GM12878 (cell line): ENCODE measurements around the gene MTHFS. TPM values are rescaled to one million over a fixed set of nuclear protein-coding genes. Genes with fewer than 3 reads are reported as not detected.

Experiments used
- ATAC-seq: fragments of 200-7000 bp; cut with Tn5 transposase; 3 replicates; pipeline ENCODE4 v1.9.1; 2020; ENCODE audit warnings: mild to moderate bottlenecking, moderate library complexity
- BruUV-seq: library from RNA; stranded (reverse); fragments of 400-500 nt; replicated peaks from 2 replicates; lab custom pipeline; 2021; lab: Mats Ljungman, UMichigan
- CTCF ChIA-PET: fragments of 300-600 bp; sonication (Branson Sonifier 250); formaldehyde crosslinking; extraction: SDS; loops from one replicate; lab custom pipeline; 2021; ENCODE audit warnings: inconsistent platforms; lab: Yijun Ruan, JAX
- POLR2A ChIA-PET: fragments of 350-600 bp; formaldehyde crosslinking; extraction: SDS; loops from one replicate; lab custom pipeline; 2021; ENCODE audit warnings: inconsistent platforms; lab: Charles Lee
- RAD21 ChIA-PET: fragments of 300-600 bp; sonication (Branson Sonifier 250); formaldehyde crosslinking; loops from one replicate; lab custom pipeline; 2023; ENCODE audit warnings: antibody characterized with exemption; ENCODE audit not compliant: unreplicated experiment; lab: Charles Lee
- SMC1A ChIA-PET: fragments of 300-600 bp; sonication (Branson Sonifier 250); formaldehyde crosslinking; loops from one replicate; lab custom pipeline; 2023; ENCODE audit not compliant: unreplicated experiment, uncharacterized antibody; lab: Charles Lee
- DNase-seq: peaks from one replicate; pipeline ENCODE4 v3.0.0-alpha.2; 2011; ENCODE audit warnings: low read depth, low spot score
- FAIRE-seq: peaks from 3 replicates; lab custom pipeline; 2011; peaks lifted over from hg19 to GRCh38; lab: Jason Lieb, UNC
- H2AFZ ChIP-seq: 2 replicates; pipeline ENCODE4 v1.6.0; 2011; ENCODE audit warnings: low read depth, low read length, control low read depth; ENCODE audit not compliant: control insufficient read depth
- H3K27ac ChIP-seq: 2 replicates; pipeline ENCODE4 v1.5.1; 2011; ENCODE audit warnings: control low read depth; ENCODE audit not compliant: control insufficient read depth, insufficient read depth
- H3K27me3 ChIP-seq, 2 experiments: replicated peaks in 1 of 2; 2 replicates each; pipeline versions ENCODE4 v1.6.0 to v1.6.1; 2011; ENCODE audit warnings: low read length in 1 of 2; ENCODE audit not compliant: control insufficient read depth in 2 of 2, insufficient read depth in 2 of 2
- H3K36me3 ChIP-seq, 2 experiments: 2 replicates each; pipeline ENCODE4 v1.5.1; 2011; ENCODE audit warnings: low read length in 1 of 2; ENCODE audit not compliant: control insufficient read depth in 2 of 2, insufficient read depth in 2 of 2
- H3K4me1 ChIP-seq: 2 replicates; pipeline ENCODE4 v1.6.1; 2011; ENCODE audit warnings: mild to moderate bottlenecking, low read length, moderate library complexity, mixed read lengths; ENCODE audit not compliant: control insufficient read depth, insufficient read depth
- H3K4me2 ChIP-seq: 2 replicates; pipeline ENCODE4 v1.6.0; 2011; ENCODE audit warnings: control low read depth; ENCODE audit not compliant: control insufficient read depth, insufficient read depth
- H3K4me3 ChIP-seq: fragments of 200-600 bp; sonication (generic); 2 replicates; pipeline ENCODE4 v1.5.1; 2016
- H3K79me2 ChIP-seq: 2 replicates; pipeline ENCODE4 v1.6.0; 2011; ENCODE audit warnings: low read length; ENCODE audit not compliant: control insufficient read depth, insufficient read depth
- H3K9ac ChIP-seq: 2 replicates; pipeline ENCODE4 v1.8.0; 2011; ENCODE audit warnings: low read length, control low read depth, mixed read lengths; ENCODE audit not compliant: control insufficient read depth, insufficient read depth
- H3K9me3 ChIP-seq: replicated peaks from 3 replicates; pipeline ENCODE4 v1.5.1; 2011; ENCODE audit warnings: mild to moderate bottlenecking, low read length; ENCODE audit not compliant: control insufficient read depth, insufficient read depth
- H4K20me1 ChIP-seq: 2 replicates; pipeline ENCODE4 v1.6.0; 2011; ENCODE audit not compliant: control insufficient read depth, insufficient read depth
- CHD4 ChIP-seq: fragments of 200-600 bp; sonication (generic); IDR thresholded peaks from 2 replicates; pipeline ENCODE4 v1.6.1; 2016; ENCODE audit warnings: mild to moderate bottlenecking
- CREB1 ChIP-seq: IDR thresholded peaks from 2 replicates; pipeline ENCODE4 v1.6.1; 2012; ENCODE audit warnings: low read depth, mild to moderate bottlenecking, inconsistent platforms
- CREM ChIP-seq: IDR thresholded peaks from 2 replicates; pipeline ENCODE4 v1.6.1; 2014; ENCODE audit warnings: antibody characterized with exemption, low read depth
- GABPA ChIP-seq: IDR thresholded peaks from 2 replicates; pipeline ENCODE4 v1.6.1; 2014; ENCODE audit warnings: antibody characterized with exemption, low read depth, mild to moderate bottlenecking, inconsistent platforms
- JUND ChIP-seq: IDR thresholded peaks from 2 replicates; pipeline ENCODE4 v1.6.1; 2012; ENCODE audit warnings: low read depth, mild to moderate bottlenecking, low read length, improper control_type of control experiment, moderate library complexity
- KDM1A ChIP-seq: fragments of 200-600 bp; sonication (generic); IDR thresholded peaks from 2 replicates; pipeline ENCODE4 v1.6.1; 2016; ENCODE audit warnings: borderline replicate concordance
- MYB ChIP-seq: fragments of 150-350 bp; IDR thresholded peaks from 2 replicates; pipeline ENCODE4 v1.6.1; 2014; ENCODE audit warnings: mild to moderate bottlenecking, low read depth, low read length, borderline replicate concordance
- NFIC ChIP-seq: IDR thresholded peaks from 2 replicates; pipeline ENCODE4 v1.6.1; 2012; ENCODE audit warnings: low read depth, mild to moderate bottlenecking, inconsistent platforms, low read length, moderate library complexity
- NFXL1 ChIP-seq: fragments of 450-650 bp; IDR thresholded peaks from 2 replicates; pipeline ENCODE4 v1.6.1; 2017; ENCODE audit warnings: antibody characterized with exemption, mild to moderate bottlenecking, borderline replicate concordance
- NR2C2 ChIP-seq: IDR thresholded peaks from 2 replicates; pipeline ENCODE4 v1.6.1; 2011; ENCODE audit warnings: borderline replicate concordance, low read depth; ENCODE audit not compliant: control insufficient read depth, insufficient read length
- RCOR1 ChIP-seq: conservative IDR thresholded peaks from 2 replicates; pipeline ENCODE4 v1.6.1; 2012; ENCODE audit warnings: low read depth, low read length, improper control_type of control experiment
- WGBS: methylation state at CpG from one replicate; pipeline ENCODE4 v1.1.6; 2016; ENCODE audit warnings: low lambda C conversion rate; ENCODE audit not compliant: insufficient replicate concordance, insufficient coverage; ENCODE audit errors: missing lambda C conversion rate; 5-methylcytosine and 5-hydroxymethylcytosine counted together
- in situ Hi-C: fragments of 300-500 bp; cut with MboI; formaldehyde crosslinking; loops from 9 replicates; pipeline ENCODE4 v1.14.3; 2018; ENCODE audit warnings: mixed read lengths
- intact Hi-C: fragments of 100-400 bp; cut with micrococcal nuclease; formaldehyde crosslinking; loops from one replicate; pipeline ENCODE4 v1.14.2; 2022; ENCODE audit not compliant: unreplicated experiment
- polyA plus RNA-seq, 11 experiments: library from polyadenylated mRNA; depleted of rRNA in 4 of 11; unstranded in 6 of 11; stranded (reverse) in 5 of 11; fragments of >200 nt; fragmentation: Nextera tagmentation in 4 of 11; fragmentation: Illumina TruSeq in 1 of 11; extraction: Ambion mirVana in 4 of 11; extraction: Trizol in 1 of 11; gene quantifications; 1 replicate in 1 of 11; 2 replicates in 10 of 11; pipeline versions ENCODE4 v1.2.1 to v1.2.3, GENCODE V29; 2011 to 2016; ENCODE audit warnings: inconsistent platforms in 2 of 11, missing spikeins in 2 of 11, low read depth in 1 of 11
- total RNA-seq, 4 experiments: library from RNA; depleted of rRNA in 3 of 4; stranded (reverse); fragments of >200 nt in 3 of 4; fragmentation: Illumina TruSeq in 1 of 4; extraction: Trizol in 1 of 4; gene quantifications; 2 replicates each; pipeline versions ENCODE4 v1.2.1 to v1.2.3, GENCODE V29; 2013 to 2021
- TF ChIP-seq, protein P1 (sequence below), 3 experiments: IDR thresholded peaks in 2 of 3; conservative IDR thresholded peaks in 1 of 3; 2 replicates each; pipeline ENCODE4 v1.5.1; 2011; ENCODE audit warnings: low read depth in 3 of 3, low read length in 3 of 3, mild to moderate bottlenecking in 3 of 3, control low read depth in 2 of 3, moderate library complexity in 2 of 3, inconsistent platforms in 1 of 3, mixed read lengths in 1 of 3; ENCODE audit not compliant: control insufficient read depth in 2 of 3, insufficient read depth in 1 of 3; ENCODE audit errors: extremely low read depth in 1 of 3
- TF ChIP-seq, protein P2 (sequence below): fragments of 450-650 bp; conservative IDR thresholded peaks from 2 replicates; pipeline ENCODE4 v1.6.1; 2017; ENCODE audit warnings: mild to moderate bottlenecking, moderate library complexity

MTHFS gene
- total and polyA plus RNA-seq, 10 of the 15 experiments (the other 5 are each of a cell fraction or from before 2014, with no cell fraction given), result 14.0 to 81.9 (median 31.8) TPM

DNA sequence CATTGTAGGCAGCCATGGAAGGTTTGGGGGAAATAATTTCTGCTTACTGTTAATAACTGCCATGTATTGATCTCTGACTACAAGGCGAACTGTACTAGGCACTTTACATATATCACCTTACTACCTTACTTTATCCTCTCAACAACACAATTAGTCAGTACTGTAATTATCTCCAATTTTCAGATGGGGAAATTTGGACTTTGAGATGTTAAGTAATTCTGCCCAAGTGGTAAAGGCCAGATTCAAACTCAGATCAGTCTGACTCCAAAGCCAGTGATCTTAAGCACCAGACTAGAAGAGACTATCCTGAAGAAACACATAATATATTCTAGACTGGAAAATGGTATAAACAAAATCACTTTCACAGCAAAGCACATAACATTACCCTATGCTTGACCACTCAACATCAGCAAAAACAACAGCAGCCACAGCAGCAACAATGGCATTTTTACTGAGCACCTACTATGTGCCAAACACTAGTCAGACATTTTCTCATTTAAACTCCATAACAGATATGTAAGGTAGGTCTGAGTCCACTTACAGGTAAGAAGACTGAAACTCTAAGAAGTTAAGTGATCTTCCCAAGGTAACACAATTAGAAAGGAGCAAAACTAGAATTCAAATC is 13.1 kb downstream of the MTHFS start:
- peaks cover 0 to 18% of the 10 kb centered on the region in 2 experiments; a peak in 2 of 4 replicates for H3K36me3 ChIP-seq

More for the DNA sequence above, 13.1 kb downstream of the MTHFS start:
- POLR2A ChIA-PET, result interaction anchor here (0.8 to 1.7 kb wide), 2 partner anchors 17 to 30 kb away, joined by 3 to 4 read pairs; no protein-coding TSS in a partner anchor
- Histone ChIP-seq H4K20me1 (no peaks in the 10 kb centered on the region), H3K27ac (no peak overlapping the region), H3K27me3 (no peaks in the 10 kb centered on the region), H3K4me3 (no peak overlapping the region), H3K4me2 (no peak overlapping the region), H3K4me1 (no peaks in the 10 kb centered on the region), H2AFZ (no peak overlapping the region), H3K9me3 (no peaks in the 10 kb centered on the region; the same call in 2 of the 3 replicates), H3K9ac (no peak overlapping the region), H3K79me2 (no peaks in the 10 kb centered on the region)
- no peak for FAIRE-seq
- no peak for TF ChIP-seq RCOR1
- no peak for TF ChIP-seq CREM
- TF ChIP-seq CREB1, result no peak
- TF ChIP-seq KDM1A, result no peak
- TF ChIP-seq, protein P1, sequence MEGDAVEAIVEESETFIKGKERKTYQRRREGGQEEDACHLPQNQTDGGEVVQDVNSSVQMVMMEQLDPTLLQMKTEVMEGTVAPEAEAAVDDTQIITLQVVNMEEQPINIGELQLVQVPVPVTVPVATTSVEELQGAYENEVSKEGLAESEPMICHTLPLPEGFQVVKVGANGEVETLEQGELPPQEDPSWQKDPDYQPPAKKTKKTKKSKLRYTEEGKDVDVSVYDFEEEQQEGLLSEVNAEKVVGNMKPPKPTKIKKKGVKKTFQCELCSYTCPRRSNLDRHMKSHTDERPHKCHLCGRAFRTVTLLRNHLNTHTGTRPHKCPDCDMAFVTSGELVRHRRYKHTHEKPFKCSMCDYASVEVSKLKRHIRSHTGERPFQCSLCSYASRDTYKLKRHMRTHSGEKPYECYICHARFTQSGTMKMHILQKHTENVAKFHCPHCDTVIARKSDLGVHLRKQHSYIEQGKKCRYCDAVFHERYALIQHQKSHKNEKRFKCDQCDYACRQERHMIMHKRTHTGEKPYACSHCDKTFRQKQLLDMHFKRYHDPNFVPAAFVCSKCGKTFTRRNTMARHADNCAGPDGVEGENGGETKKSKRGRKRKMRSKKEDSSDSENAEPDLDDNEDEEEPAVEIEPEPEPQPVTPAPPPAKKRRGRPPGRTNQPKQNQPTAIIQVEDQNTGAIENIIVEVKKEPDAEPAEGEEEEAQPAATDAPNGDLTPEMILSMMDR (IDR thresholded peaks at IDR 0.05 in 2 of 3, conservative IDR thresholded peaks at IDR 0.05 in 1 of 3; ENCODE audit: control insufficient read depth in 2 of 3, extremely low read depth in 1 of 3, insufficient read depth in 1 of 3, low read depth in 3 of 3, low read length in 3 of 3), result no peak
- no peak for TF ChIP-seq MYB
- TF ChIP-seq NFIC, result no peak
- TF ChIP-seq CHD4, result no peak
- no peak for TF ChIP-seq NFXL1
- TF ChIP-seq NR2C2, result no peak
- no peak for TF ChIP-seq GABPA
- TF ChIP-seq, protein P2, sequence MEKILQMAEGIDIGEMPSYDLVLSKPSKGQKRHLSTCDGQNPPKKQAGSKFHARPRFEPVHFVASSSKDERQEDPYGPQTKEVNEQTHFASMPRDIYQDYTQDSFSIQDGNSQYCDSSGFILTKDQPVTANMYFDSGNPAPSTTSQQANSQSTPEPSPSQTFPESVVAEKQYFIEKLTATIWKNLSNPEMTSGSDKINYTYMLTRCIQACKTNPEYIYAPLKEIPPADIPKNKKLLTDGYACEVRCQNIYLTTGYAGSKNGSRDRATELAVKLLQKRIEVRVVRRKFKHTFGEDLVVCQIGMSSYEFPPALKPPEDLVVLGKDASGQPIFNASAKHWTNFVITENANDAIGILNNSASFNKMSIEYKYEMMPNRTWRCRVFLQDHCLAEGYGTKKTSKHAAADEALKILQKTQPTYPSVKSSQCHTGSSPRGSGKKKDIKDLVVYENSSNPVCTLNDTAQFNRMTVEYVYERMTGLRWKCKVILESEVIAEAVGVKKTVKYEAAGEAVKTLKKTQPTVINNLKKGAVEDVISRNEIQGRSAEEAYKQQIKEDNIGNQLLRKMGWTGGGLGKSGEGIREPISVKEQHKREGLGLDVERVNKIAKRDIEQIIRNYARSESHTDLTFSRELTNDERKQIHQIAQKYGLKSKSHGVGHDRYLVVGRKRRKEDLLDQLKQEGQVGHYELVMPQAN, result no peak
- no peak for TF ChIP-seq JUND
- no peak for DNase-seq
- in situ Hi-C loops (no loop called here), intact Hi-C loops (no loop called here)
- no peak for ATAC-seq
- CTCF ChIA-PET, result interaction anchor here (3.2 kb wide), 1 partner anchor 30 kb away, joined by 22 read pairs; no protein-coding TSS in a partner anchor
- 100% methylated on average over 1 of the region's 1 CpG for WGBS
- no TSS peak for BruUV-seq
- RAD21 ChIA-PET, result interaction anchor here (1.7 kb wide), 1 partner anchor 30 kb away, joined by 4 read pairs; no protein-coding TSS in a partner anchor
- SMC1A ChIA-PET, result no interaction called here
